IMR-90 (cell line): Measurements from ENCODE around the gene TBCD. TPM values are rescaled to one million over a fixed set of nuclear protein-coding genes. Genes with fewer than 3 reads are reported as not detected.

Experiments used
- ATAC-seq: fragments of 200-7000 bp; cut with Tn5 transposase; 2 replicates; pipeline ENCODE4 v1.9.1; 2020; ENCODE audit warnings: low read depth, mild to moderate bottlenecking, moderate library complexity
- BruUV-seq: library from RNA; stranded (reverse); fragments of 400-500 nt; replicated peaks from 2 replicates; lab custom pipeline; 2021; lab: Mats Ljungman, UMichigan
- CTCF ChIA-PET: fragments of 300-600 bp; formaldehyde crosslinking; extraction: SDS; loops from one replicate; lab custom pipeline; 2021; ENCODE audit warnings: antibody characterized with exemption; lab: Yijun Ruan, JAX
- POLR2A ChIA-PET: fragments of 300-600 bp; sonication (Branson Sonifier 250); formaldehyde crosslinking; loops from one replicate; lab custom pipeline; 2022; ENCODE audit warnings: antibody characterized with exemption; ENCODE audit not compliant: unreplicated experiment; lab: Charles Lee
- DNase-seq: peaks from one replicate; pipeline ENCODE4 v3.0.0; 2013
- H2AFZ ChIP-seq: replicated peaks from 2 replicates; pipeline ENCODE3; 2013; ENCODE audit warnings: low read length, mild to moderate bottlenecking; ENCODE audit not compliant: poor library complexity
- H2AK5ac ChIP-seq: 2 replicates; pipeline ENCODE4 v1.6.1; 2013; ENCODE audit warnings: low read depth, low read length, inconsistent platforms
- H2AK9ac ChIP-seq: replicated peaks from 2 replicates; pipeline ENCODE3; 2013; ENCODE audit warnings: mild to moderate bottlenecking, low read depth, low read length, moderate library complexity; ENCODE audit not compliant: poor library complexity
- H2BK120ac ChIP-seq: 2 replicates; pipeline ENCODE4 v1.6.1; 2013; ENCODE audit warnings: low read depth, low read length, inconsistent platforms
- H2BK15ac ChIP-seq: 3 replicates; pipeline ENCODE4 v1.6.1; 2013; ENCODE audit warnings: low read depth, low read length, inconsistent platforms
- H2BK20ac ChIP-seq: 2 replicates; pipeline ENCODE4 v1.6.1; 2013; ENCODE audit warnings: low read depth, mild to moderate bottlenecking, inconsistent platforms, low read length, moderate library complexity
- H2BK5ac ChIP-seq: 2 replicates; pipeline ENCODE4 v1.6.1; 2013; ENCODE audit warnings: mild to moderate bottlenecking, low read depth, low read length, inconsistent platforms; ENCODE audit not compliant: poor library complexity, severe bottlenecking
- H3K14ac ChIP-seq: replicated peaks from 2 replicates; pipeline ENCODE4 v1.6.1; 2013; ENCODE audit warnings: low read depth, low read length, inconsistent platforms
- H3K18ac ChIP-seq: 2 replicates; pipeline ENCODE4 v1.6.1; 2013; ENCODE audit warnings: low read depth, low read length, control low read depth
- H3K23ac ChIP-seq: 2 replicates; pipeline ENCODE4 v1.6.1; 2013; ENCODE audit warnings: low read depth, low read length, inconsistent platforms
- H3K27ac ChIP-seq: 2 replicates; pipeline ENCODE4 v1.5.1; 2013; ENCODE audit warnings: mild to moderate bottlenecking, control low read depth, low read length; ENCODE audit not compliant: insufficient read depth
- H3K27me3 ChIP-seq: 2 replicates; pipeline ENCODE4 v1.6.1; 2013; ENCODE audit warnings: low read length; ENCODE audit not compliant: control insufficient read depth, insufficient read depth
- H3K36me3 ChIP-seq: 2 replicates; pipeline ENCODE4 v1.6.1; 2013; ENCODE audit warnings: low read length, mixed read lengths; ENCODE audit not compliant: control insufficient read depth, insufficient read depth
- H3K4ac ChIP-seq: 2 replicates; pipeline ENCODE4 v1.6.1; 2013; ENCODE audit warnings: low read depth, low read length, inconsistent platforms
- H3K4me1 ChIP-seq: 2 replicates; pipeline ENCODE4 v1.6.1; 2013; ENCODE audit warnings: low read length, mixed read lengths; ENCODE audit not compliant: control insufficient read depth, insufficient read depth
- H3K4me2 ChIP-seq: 2 replicates; pipeline ENCODE4 v1.6.1; 2013; ENCODE audit warnings: low read depth, mild to moderate bottlenecking, control low read depth, low read length, moderate library complexity
- H3K4me3 ChIP-seq: 2 replicates; pipeline ENCODE4 v1.5.1; 2013; ENCODE audit warnings: low read depth, mild to moderate bottlenecking, control low read depth, low read length, moderate library complexity; ENCODE audit not compliant: insufficient read depth
- H3K56ac ChIP-seq: 2 replicates; pipeline ENCODE4 v1.6.1; 2013; ENCODE audit warnings: low read length, inconsistent platforms; ENCODE audit not compliant: insufficient read depth; ENCODE audit errors: extremely low read depth
- H3K79me1 ChIP-seq, 2 experiments: 2 replicates each; pipeline ENCODE4 v1.6.1; 2013; ENCODE audit warnings: low read length in 2 of 2, inconsistent platforms in 1 of 2, low read depth in 1 of 2
- H3K9ac ChIP-seq: 2 replicates; pipeline ENCODE4 v1.6.1; 2013; ENCODE audit warnings: low read depth, low read length, control low read depth
- H3K9me1 ChIP-seq: 2 replicates; pipeline ENCODE4 v1.6.1; 2013; ENCODE audit warnings: low read length, inconsistent platforms; ENCODE audit not compliant: insufficient read depth
- H3K9me3 ChIP-seq: 2 replicates; pipeline ENCODE4 v1.6.1; 2013; ENCODE audit warnings: low read length; ENCODE audit not compliant: control insufficient read depth, insufficient read depth
- H4K20me1 ChIP-seq: 2 replicates; pipeline ENCODE4 v1.6.1; 2013; ENCODE audit warnings: low read length, inconsistent platforms; ENCODE audit not compliant: insufficient read depth
- H4K5ac ChIP-seq: 2 replicates; pipeline ENCODE4 v1.6.1; 2013; ENCODE audit warnings: mild to moderate bottlenecking, low read depth, low read length, control low read depth
- H4K8ac ChIP-seq, 2 experiments: 2 replicates each; pipeline ENCODE4 v1.6.1; 2013; ENCODE audit warnings: low read depth in 2 of 2, low read length in 2 of 2, control low read depth in 1 of 2, inconsistent platforms in 1 of 2
- H4K91ac ChIP-seq: 2 replicates; pipeline ENCODE4 v1.6.1; 2013; ENCODE audit warnings: low read depth, low read length, inconsistent platforms; ENCODE audit not compliant: insufficient read depth
- BHLHE40 ChIP-seq: fragments of 150-350 bp; IDR thresholded peaks from 2 replicates; pipeline ENCODE4 v1.6.1; 2016; ENCODE audit warnings: mild to moderate bottlenecking, low read depth, low read length
- CHD1 ChIP-seq: IDR thresholded peaks from 2 replicates; pipeline ENCODE4 v1.6.1; 2012; ENCODE audit warnings: low read depth, low read length, improper control_type of control experiment
- CTCF ChIP-seq: conservative IDR thresholded peaks from 2 replicates; pipeline ENCODE4 v1.5.1; 2012; ENCODE audit warnings: mild to moderate bottlenecking, low read depth, low read length, improper control_type of control experiment
- ELK1 ChIP-seq: fragments of 150-350 bp; IDR thresholded peaks from 2 replicates; pipeline ENCODE4 v1.6.1; 2016; ENCODE audit warnings: low read depth, mild to moderate bottlenecking, low read length, moderate library complexity, borderline replicate concordance
- FOS ChIP-seq: fragments of 150-350 bp; IDR thresholded peaks from 2 replicates; pipeline ENCODE4 v1.6.1; 2016; ENCODE audit warnings: low read depth, low read length
- MXI1 ChIP-seq: IDR thresholded peaks from 2 replicates; pipeline ENCODE4 v1.6.1; 2012; ENCODE audit warnings: low read depth, mild to moderate bottlenecking, low read length, moderate library complexity, borderline replicate concordance
- POLR2A ChIP-seq: IDR thresholded peaks from 2 replicates; pipeline ENCODE4 v1.6.1; 2012; ENCODE audit warnings: mild to moderate bottlenecking, low read depth, low read length
- RCOR1 ChIP-seq: IDR thresholded peaks from 2 replicates; pipeline ENCODE4 v1.6.1; 2012; ENCODE audit warnings: mild to moderate bottlenecking, low read length, improper control_type of control experiment; ENCODE audit not compliant: insufficient replicate concordance
- RFX5 ChIP-seq: IDR thresholded peaks from 2 replicates; pipeline ENCODE4 v1.8.0; 2012; ENCODE audit warnings: low read depth, mild to moderate bottlenecking, low read length, moderate library complexity
- WGBS, 2 experiments: methylation state at CpG; one replicate each; pipeline versions ENCODE4 v1.1.5 to v1.1.7; 2013; ENCODE audit warnings: missing lambda C conversion rate in 2 of 2; ENCODE audit not compliant: insufficient read length in 1 of 2; ENCODE audit errors: extremely low coverage in 2 of 2; 5-methylcytosine and 5-hydroxymethylcytosine counted together
- dilution Hi-C: fragments of 300-500 bp; cut with HindIII; formaldehyde crosslinking; loops from one replicate; pipeline ENCODE4 v1.14.3; 2018; ENCODE audit warnings: low sequenced_read_pairs; ENCODE audit not compliant: unreplicated experiment
- in situ Hi-C: fragments of 300-500 bp; cut with MboI; formaldehyde crosslinking; loops from 3 replicates; pipeline ENCODE4 v1.14.3; 2019; ENCODE audit warnings: low sequenced_read_pairs, inconsistent platforms, mixed read lengths
- intact Hi-C: fragments of 100-400 bp; cut with micrococcal nuclease; formaldehyde crosslinking; loops from 2 replicates; pipeline ENCODE4 v1.10.0; 2022
- polyA plus RNA-seq, 3 experiments: library from polyadenylated mRNA; depleted of rRNA; stranded (reverse); fragments of >200 nt; gene quantifications; 2 replicates each; pipeline ENCODE4 v1.2.3, GENCODE V29; 2012; ENCODE audit warnings: low replicate concordance in 1 of 3
- total RNA-seq: library from RNA; depleted of rRNA; stranded (reverse); fragments of >200 nt; gene quantifications from 2 replicates; pipeline ENCODE4 v1.2.3, GENCODE V29; 2012

The TBCD gene
- total and polyA plus RNA-seq, 2 of the 4 experiments (the other 2 are of a cell fraction): 21.9 to 54.5 TPM

- dilution Hi-C loops (no loop called here), intact Hi-C loops (no loop called here), in situ Hi-C loops (no loop called here)
- Histone ChIP-seq H3K4ac (no peak overlapping the region), H3K9ac (no peak overlapping the region), H3K18ac (no peak overlapping the region), H3K56ac (no peak overlapping the region), H3K27me3 (no peaks in the 10 kb centered on the region), H2BK20ac (no peak overlapping the region), H4K5ac (no peak overlapping the region), H2AFZ (no peak overlapping the region), H4K8ac (no peak overlapping the region), H4K91ac (no peak overlapping the region), H3K36me3 (peaks cover 7% of the 10 kb centered on the region; the same call in 1 of the 2 replicates), H3K14ac (no peak overlapping the region), H2AK5ac (no peak overlapping the region), H3K79me1 (peaks cover 7 to 19% of the 10 kb centered on the region in 2 experiments; a peak in 3 of 4 replicates), H3K23ac (no peak overlapping the region), H3K4me1 (peaks cover 10% of the 10 kb centered on the region), H3K27ac (no peak overlapping the region), H3K9me3 (no peaks in the 10 kb centered on the region), H3K9me1 (peaks cover 11% of the 10 kb centered on the region; the same call in 1 of the 2 replicates), H3K4me2 (no peak overlapping the region), H3K4me3 (no peak overlapping the region), H2BK5ac (no peak overlapping the region), H2BK15ac (no peak overlapping the region), H2BK120ac (no peak overlapping the region), H2AK9ac (peak overlapping the region; percentile 45), H4K20me1 (no peaks in the 10 kb centered on the region)
- no TSS peak for BruUV-seq
- ChIA-PET POLR2A (no interaction called here), CTCF (no interaction called here)
- TF ChIP-seq MXI1: no peak
- no peak for TF ChIP-seq CTCF
- TF ChIP-seq RCOR1: no peak
- no peak for TF ChIP-seq BHLHE40
- TF ChIP-seq ELK1: no peak
- no peak for TF ChIP-seq POLR2A
- no peak for TF ChIP-seq CHD1
- TF ChIP-seq FOS: no peak
- no peak for TF ChIP-seq RFX5
- ATAC-seq: no peak
- 98% methylated on average over 6 of the region's 10 CpGs; no CpG with 5 or more reads in 1 of the 2 experiments for WGBS, 2 experiments
- no peak for DNase-seq
Observed at GRCh38 chr17:82891911-82892310, 140.0 kb downstream of the TBCD start.
